ENCODE data around the gene ST6GAL1. TPM values are rescaled to one million over a fixed set of nuclear protein-coding genes. Genes with fewer than 3 reads are reported as not detected.

ST6GAL1 gene
- total RNA-seq, 2 experiments from 2014 or later = 84.6 to 99.2 TPM

DNA sequence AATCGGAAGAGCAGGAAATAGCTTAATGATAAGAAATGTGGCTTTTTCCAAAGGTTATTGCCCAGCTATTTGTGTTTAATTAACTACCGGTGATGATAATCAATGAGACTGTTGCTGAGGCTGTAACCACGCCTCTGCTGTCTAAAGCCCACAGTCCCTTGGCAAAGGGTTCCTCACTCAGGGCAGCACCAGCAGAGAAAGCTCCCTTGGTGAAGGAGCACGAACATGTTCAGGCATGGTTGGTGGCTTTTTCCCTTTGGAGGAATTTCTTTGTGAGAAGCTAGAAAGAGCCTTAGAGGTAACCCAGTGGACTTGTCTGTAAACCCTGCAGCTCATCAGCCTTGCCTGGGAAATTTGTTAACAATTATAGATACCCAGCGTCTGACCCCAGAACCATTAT lies 7.5 kb upstream of the ST6GAL1 start:
- no peaks in the 10 kb centered on the region for H3K36me3 Mint-ChIP-seq (ENCODE audit: low read depth)
- H3K9me3 Mint-ChIP-seq = no peaks in the 10 kb centered on the region
- ATAC-seq (no peak), DNase-seq (no peak)
- no peaks in the 10 kb centered on the region for H3K27me3 Mint-ChIP-seq
- intact Hi-C loops (cut with micrococcal nuclease) = no loop called here
- POLR2A ChIA-PET = interaction anchor here (1.5 kb wide), 1 partner anchor 8 kb away, joined by 4 read pairs; no protein-coding TSS in a partner anchor
- no peak overlapping the region for H3K4me3 Mint-ChIP-seq
- peaks cover 7% of the 10 kb centered on the region for H3K4me1 Mint-ChIP-seq (ENCODE audit: low read depth)
- TF ChIP-seq, protein P1, sequence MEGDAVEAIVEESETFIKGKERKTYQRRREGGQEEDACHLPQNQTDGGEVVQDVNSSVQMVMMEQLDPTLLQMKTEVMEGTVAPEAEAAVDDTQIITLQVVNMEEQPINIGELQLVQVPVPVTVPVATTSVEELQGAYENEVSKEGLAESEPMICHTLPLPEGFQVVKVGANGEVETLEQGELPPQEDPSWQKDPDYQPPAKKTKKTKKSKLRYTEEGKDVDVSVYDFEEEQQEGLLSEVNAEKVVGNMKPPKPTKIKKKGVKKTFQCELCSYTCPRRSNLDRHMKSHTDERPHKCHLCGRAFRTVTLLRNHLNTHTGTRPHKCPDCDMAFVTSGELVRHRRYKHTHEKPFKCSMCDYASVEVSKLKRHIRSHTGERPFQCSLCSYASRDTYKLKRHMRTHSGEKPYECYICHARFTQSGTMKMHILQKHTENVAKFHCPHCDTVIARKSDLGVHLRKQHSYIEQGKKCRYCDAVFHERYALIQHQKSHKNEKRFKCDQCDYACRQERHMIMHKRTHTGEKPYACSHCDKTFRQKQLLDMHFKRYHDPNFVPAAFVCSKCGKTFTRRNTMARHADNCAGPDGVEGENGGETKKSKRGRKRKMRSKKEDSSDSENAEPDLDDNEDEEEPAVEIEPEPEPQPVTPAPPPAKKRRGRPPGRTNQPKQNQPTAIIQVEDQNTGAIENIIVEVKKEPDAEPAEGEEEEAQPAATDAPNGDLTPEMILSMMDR (IDR thresholded peaks at IDR 0.05) = no peak
- no peak overlapping the region for H3K27ac Mint-ChIP-seq
- CTCF ChIA-PET = interaction anchor here (0.6 to 1.4 kb wide), 2 partner anchors 10 to 22 kb away, joined by 3 to 6 read pairs; no protein-coding TSS in a partner anchor

DNA sequence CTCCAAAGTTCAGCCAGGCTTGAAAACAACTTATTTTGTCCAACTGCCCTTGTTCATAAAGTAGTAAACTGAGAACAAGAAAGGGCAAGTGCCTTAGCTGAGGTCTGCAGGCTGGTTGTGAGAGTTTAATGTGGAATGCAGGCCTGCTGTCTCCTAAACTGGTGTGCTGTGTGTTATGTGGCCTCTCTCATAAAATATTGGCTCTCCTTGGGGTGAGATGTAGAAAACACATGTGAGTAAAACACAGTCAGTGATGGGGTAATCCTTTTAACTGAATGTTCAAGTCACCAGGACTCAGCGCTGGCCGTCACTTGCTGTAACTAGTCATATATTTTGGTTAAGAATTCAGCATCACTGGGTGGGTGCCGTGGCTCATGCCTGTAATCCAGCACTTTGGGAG lies 7.1 kb upstream of the ST6GAL1 start:
- POLR2A ChIA-PET = interaction anchor here (1.5 kb wide), 1 partner anchor 8 kb away, joined by 4 read pairs; no protein-coding TSS in a partner anchor
- H3K4me3 Mint-ChIP-seq = no peak overlapping the region
- intact Hi-C loops (cut with micrococcal nuclease) = no loop called here

DNA sequence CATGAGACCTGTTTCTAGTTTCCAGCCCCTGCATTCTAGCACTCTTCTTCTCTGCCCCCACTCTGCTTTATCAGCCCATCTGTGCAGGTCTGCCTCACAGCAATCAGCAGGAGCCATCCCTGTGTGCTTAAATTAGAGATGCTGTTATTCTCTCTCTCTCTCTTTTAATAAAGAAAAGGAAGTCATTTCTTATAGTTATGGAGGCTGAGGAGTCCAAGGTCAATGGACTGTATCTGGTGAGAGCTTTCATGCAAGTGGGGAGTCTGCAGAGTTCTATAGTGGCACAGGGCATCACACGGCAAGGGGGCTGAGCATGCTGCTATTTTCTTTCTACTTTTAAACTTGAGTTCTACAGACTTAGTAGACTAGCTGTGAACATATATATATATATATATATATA lies 4.5 kb upstream of the ST6GAL1 start:
- ChIA-PET POLR2A (interaction anchor here (1.4 kb wide), 1 partner anchor 9 kb away, joined by 3 read pairs; no protein-coding TSS in a partner anchor), CTCF (no interaction called here)
- Mint-ChIP-seq H3K9me3 (peaks cover 7% of the 10 kb centered on the region), H3K27me3 (no peaks in the 10 kb centered on the region), H3K36me3 (ENCODE audit: low read depth) (no peaks in the 10 kb centered on the region), H3K27ac (no peak overlapping the region), H3K4me1 (ENCODE audit: low read depth) (peaks cover 3% of the 10 kb centered on the region), H3K4me3 (no peak overlapping the region)
- TF ChIP-seq, protein P1 (IDR thresholded peaks at IDR 0.05) = no peak
- DNase-seq (no peak), ATAC-seq (no peak)
- intact Hi-C loops (cut with micrococcal nuclease) = no loop called here

More for the DNA sequence above, 7.1 kb upstream of the ST6GAL1 start:
- no peak for DNase-seq
- peaks cover 3% of the 10 kb centered on the region for H3K9me3 Mint-ChIP-seq
- no peak overlapping the region for H3K27ac Mint-ChIP-seq
- no peak for ATAC-seq
- TF ChIP-seq, protein P1 (IDR thresholded peaks at IDR 0.05) = no peak
- no peaks in the 10 kb centered on the region for H3K27me3 Mint-ChIP-seq
- no peaks in the 10 kb centered on the region for H3K36me3 Mint-ChIP-seq (ENCODE audit: low read depth)
- CTCF ChIA-PET = interaction anchor here (0.7 kb wide), 1 partner anchor 73 kb away, joined by 3 read pairs; no protein-coding TSS in a partner anchor
- peaks cover 3% of the 10 kb centered on the region for H3K4me1 Mint-ChIP-seq (ENCODE audit: low read depth)

DNA sequence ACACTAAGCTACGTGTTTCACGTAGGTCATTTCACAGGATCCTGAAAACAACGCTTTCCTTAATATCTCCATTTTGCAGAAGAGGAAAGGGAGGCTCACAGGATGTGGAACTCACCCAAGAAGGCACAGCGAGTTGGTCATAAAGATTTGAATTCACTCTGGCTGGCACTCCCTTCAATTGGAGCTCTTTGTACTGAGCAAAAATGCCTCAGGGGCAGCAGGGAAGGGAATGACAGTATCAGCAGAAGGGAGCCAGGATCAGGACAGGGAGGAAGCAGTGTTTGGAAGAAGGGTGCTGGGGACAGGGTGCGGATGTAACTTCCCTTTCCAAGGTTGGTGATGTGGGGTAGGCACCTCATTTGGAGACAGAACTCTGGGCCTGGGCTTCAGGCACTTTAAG lies 1.1 kb upstream of the ST6GAL1 start:
- Mint-ChIP-seq H3K36me3 (ENCODE audit: low read depth) (peaks cover 16% of the 10 kb centered on the region), H3K9me3 (peaks cover 7% of the 10 kb centered on the region), H3K27me3 (no peaks in the 10 kb centered on the region), H3K4me3 (no peak overlapping the region), H3K4me1 (ENCODE audit: low read depth) (peaks cover 22% of the 10 kb centered on the region), H3K27ac (no peak overlapping the region)
- intact Hi-C loops (cut with micrococcal nuclease) = no loop called here
- ChIA-PET POLR2A (interaction anchor here (1.0 to 5.3 kb wide), 2 partner anchors 50 to 97 kb away, joined by 3 to 39 read pairs; no protein-coding TSS in a partner anchor), CTCF (interaction anchor here (0.8 to 2.7 kb wide), 2 partner anchors 13 to 80 kb away, joined by 3 to 8 read pairs; no protein-coding TSS in a partner anchor)
- ATAC-seq (no peak), DNase-seq (no peak)
- TF ChIP-seq, protein P1 (IDR thresholded peaks at IDR 0.05) = no peak

DNA sequence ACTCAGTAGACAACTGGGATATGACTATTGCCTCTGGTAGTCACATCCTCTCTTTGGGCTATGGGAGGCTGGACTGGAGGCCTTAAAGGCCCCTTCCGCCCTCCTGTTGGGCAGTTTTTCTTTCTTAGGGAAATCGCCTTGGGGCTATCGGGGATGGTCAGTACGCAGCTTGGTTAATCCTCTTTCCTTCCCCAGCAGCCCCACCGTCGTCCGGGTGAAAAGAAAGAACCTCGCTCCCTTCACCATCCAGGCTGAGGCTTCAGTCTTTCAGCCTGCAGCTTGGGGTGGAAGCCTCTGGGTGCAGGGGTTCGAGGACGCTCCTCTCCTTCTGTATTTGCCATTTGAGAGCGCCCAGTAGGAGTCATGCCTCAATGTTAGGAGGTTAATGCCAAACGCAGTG lies 641 bp upstream of the ST6GAL1 start:
- H3K4me1 Mint-ChIP-seq (ENCODE audit: low read depth) = peaks cover 24% of the 10 kb centered on the region
- H3K36me3 Mint-ChIP-seq (ENCODE audit: low read depth) = peaks cover 18% of the 10 kb centered on the region
- ChIA-PET CTCF (interaction anchor here (2.7 kb wide), 1 partner anchor 80 kb away, joined by 8 read pairs; no protein-coding TSS in a partner anchor), POLR2A (interaction anchor here (5.3 kb wide), 1 partner anchor 97 kb away, joined by 39 read pairs; no protein-coding TSS in a partner anchor)
- intact Hi-C loops (cut with micrococcal nuclease) = loop anchor here (2.0 to 5.0 kb wide), 3 partner anchors 47 to 98 kb away; no protein-coding TSS in a partner anchor
- DNase-seq = no peak
- peaks cover 7% of the 10 kb centered on the region for H3K9me3 Mint-ChIP-seq
- H3K27me3 Mint-ChIP-seq = no peaks in the 10 kb centered on the region
- TF ChIP-seq, protein P1 (IDR thresholded peaks at IDR 0.05) = no peak
- H3K27ac Mint-ChIP-seq = no peak overlapping the region
- ATAC-seq = no peak
- H3K4me3 Mint-ChIP-seq = peak overlapping the region; percentile 97

Measured in activated CD8-positive, alpha-beta T cell treated with anti-CD3 and anti-CD28 coated beads for 36 hours (primary cell).